Stimulated activated CD8-positive, alpha-beta memory T cell treated with anti-CD3 and anti-CD28 coated beads, Interleukin-4, amount 100 ng/mL, for 24 hours (primary cell): Measurements from ENCODE around the gene MRPL24.

Source experiments
- DNase-seq: peaks from one replicate; pipeline ENCODE4 v3.0.0-alpha.2; 2020; ENCODE audit warnings: low read depth

MRPL24 gene

DNA sequence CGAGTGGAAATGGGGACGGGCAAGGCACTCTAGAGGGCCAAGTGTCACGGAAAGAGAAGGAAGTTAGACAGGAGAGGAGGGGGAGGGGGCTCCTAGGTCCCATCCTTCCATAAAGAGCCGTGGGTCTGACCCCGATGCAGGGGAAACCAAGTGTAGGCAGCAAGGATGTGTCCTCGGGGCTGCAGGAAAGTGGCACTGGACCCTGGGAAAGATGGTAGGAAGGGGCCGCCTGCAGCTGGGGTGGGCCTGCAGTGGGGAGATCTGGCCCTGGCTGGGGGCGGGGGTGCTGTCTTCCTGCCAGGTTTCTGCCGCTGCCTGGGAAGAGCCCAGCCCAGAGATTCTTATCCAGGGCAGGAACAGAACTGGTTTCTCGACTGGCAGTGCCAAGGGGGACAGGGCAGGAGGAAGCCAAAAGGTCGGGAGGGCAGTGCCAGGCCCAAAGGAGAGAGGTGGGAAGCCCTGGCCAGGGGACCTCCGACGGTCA, 48.4 kb downstream of the MRPL24 start:
- DNase-seq = no peak

DNA sequence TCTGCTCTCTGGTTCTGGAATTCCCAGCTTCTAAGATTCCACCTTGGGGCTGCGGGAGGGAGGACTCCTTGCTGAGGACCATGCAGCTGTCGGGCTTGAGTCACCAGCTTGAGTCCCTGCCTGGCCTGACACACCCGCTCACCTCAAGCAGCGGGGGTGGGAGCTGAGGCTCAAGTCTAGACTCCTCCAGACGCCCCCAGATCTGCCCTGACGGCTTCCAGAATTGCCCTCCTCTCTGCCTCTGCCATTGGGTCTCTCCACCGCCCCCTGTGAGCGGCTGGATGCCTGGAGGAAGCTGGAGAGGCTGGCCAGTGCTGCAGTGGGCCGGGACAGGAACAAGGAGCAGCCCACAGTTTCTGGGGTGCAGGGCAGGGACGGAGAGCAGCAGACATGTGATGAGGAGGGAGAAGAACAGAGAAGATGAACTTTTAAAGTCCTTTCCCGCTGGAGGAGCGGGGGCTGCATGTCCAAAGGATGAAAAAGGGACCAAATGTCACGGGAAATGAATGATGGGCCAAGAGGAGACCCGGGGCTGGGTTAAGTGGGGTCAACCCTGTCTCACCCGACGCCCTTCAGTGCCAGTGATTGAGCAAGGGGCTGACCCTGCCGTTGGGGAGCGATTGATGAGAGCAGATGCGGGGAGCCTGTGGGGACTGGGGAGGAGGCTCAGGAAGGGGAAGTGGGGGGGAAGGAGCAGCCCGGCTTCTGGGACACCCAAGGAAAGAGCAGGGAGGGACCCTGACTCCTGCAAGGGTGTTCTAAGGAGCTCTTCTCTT, 49.0 kb downstream of the MRPL24 start:
- no peak for DNase-seq

- no peak for DNase-seq
These were observed 49.7 kb downstream of the MRPL24 start for GRCh38 chr1:156691191-156691590.

DNA sequence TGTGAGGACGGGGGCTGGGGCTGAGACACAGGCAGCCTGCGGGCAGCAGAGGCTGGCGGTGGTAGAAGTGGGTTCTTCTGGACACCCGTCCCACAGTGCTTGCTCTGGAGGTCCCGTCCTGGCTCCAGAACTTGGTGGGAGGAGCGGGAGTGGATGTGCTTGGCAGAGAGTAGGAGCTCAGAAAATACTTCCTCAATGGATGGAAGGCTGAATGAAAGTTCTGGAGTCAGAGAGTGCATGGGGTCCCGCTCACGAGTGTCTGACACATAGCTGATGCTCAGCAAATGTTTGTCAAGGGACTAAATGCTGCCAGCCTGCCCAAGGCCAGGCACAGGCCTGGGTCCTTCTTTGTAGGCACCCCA, 50.2 kb downstream of the MRPL24 start:
- no peak for DNase-seq

DNA sequence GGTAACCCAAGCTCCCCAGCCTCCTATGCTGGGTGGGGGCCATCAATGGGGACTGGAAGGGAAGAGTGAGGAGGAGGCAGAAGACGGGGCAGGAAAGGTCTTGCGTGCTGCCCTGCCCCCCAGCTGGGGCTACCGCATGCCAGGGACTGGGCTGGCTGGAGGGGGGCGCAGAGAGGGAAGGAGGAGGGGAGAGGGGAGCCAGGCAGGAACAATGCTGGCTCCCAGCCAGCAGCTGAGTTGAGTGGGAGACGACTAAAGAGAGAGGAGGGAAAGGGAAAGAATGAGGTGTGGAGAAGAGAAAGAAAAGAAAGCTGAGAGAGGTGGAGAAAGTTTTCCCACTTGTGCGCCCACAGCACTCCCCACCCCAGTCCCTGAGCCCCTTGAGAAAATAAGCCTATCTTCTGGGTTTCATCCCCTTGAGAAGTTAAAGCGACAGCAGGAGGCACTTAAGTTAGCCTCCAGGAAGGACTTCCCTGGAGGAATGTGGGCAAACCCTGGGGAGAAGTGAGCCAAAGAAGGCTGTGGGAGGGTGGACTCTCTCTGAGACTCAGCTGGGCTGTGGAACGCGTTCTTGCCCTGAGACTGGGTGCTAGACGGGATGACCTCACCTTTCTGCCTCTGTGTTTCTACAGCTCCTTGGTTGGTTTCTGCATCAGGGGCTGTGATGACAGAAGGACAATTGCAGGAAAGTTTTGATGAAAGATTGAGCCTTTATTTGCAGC, 50.8 kb downstream of the MRPL24 start:
- DNase-seq = no peak

DNA sequence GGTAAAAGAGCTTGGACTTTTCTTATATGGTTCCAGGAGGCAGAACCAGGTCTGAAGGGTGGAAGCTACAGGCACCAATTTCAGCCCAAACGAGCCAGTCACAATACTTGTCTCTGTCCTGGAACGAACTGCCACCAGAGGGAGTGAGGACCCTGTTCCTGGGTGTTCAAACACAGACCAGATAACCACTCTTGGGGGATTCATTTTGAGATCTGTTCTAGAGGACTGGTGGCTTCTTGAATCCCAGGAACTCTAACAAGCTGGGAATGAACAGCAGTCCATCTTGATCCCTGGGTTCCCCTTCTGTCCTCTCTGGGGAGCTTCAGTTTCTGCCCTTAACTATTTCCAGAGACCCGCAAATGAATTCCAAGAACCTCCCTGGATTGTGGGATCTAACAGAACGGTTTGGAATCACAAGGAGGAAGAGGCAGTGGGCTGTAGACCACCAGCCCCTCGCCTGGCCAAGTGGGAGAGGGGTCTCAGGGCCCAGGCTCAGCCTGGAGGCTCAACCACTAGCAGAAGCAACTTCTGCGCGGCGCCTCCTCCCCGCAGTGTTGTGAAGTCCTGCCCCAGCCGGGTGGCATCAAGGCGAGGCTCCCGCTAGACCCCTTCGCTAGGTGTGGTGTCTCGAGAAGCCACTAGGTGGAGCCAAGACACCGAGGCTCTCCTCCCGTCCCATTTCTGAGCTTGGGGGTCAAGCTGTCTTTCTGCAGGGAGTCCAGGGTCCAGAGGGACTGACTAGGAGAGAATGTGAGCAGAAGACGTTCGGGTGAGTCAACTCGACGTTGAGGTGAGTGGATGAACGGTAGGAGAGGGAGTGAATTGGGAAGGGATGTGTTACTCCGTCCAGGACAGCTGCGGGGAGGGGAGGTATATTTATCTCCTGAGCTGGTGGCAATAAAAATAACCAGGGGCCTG, 51.6 kb downstream of the MRPL24 start:
- DNase-seq = peak; percentile 61
